ENCODE results near the gene SRBD1. TPM values are rescaled to one million over a fixed set of nuclear protein-coding genes. Genes with fewer than 3 reads are reported as not detected.

The SRBD1 gene
- polyA plus RNA-seq, 3 donors: 5.8 to 9.2 (median 7.0) TPM

- Histone ChIP-seq H3K36me3 (replicated peaks in 1 of 2; ENCODE audit: control insufficient read depth in 1 of 2, insufficient read depth in 2 of 2, low read length in 2 of 2) (peaks cover 51 to 86% of the 10 kb centered on the region in 2 donors), H4K20me1 (ENCODE audit: insufficient read depth, low read length) (no peaks in the 10 kb centered on the region), H3K4me2 (replicated peaks; ENCODE audit: extremely low read depth, low read length, poor library complexity, severe bottlenecking) (no peak overlapping the region), H3K27me3 (ENCODE audit: control insufficient read depth in 2 of 2, insufficient read depth in 2 of 2, low read length in 2 of 2) (no peaks in the 10 kb centered on the region), H3K79me2 (ENCODE audit: insufficient read depth, low read length) (no peaks in the 10 kb centered on the region), H3K4me3 (replicated peaks in 1 of 3; ENCODE audit: low read depth in 2 of 3, low read length in 3 of 3) (no peak overlapping the region), H2AFZ (ENCODE audit: insufficient read depth, low read depth, low read length, poor library complexity, severe bottlenecking) (no peak overlapping the region), H3K4me1 (ENCODE audit: control insufficient read depth in 1 of 2, insufficient read depth in 2 of 2, low read length in 2 of 2) (no peaks in the 10 kb centered on the region), H3K9ac (ENCODE audit: insufficient read depth, low read length, poor library complexity, severe bottlenecking) (no peak overlapping the region), H3K27ac (ENCODE audit: low read depth in 1 of 2, low read length in 2 of 2) (no peak overlapping the region), H3K9me3 (replicated peaks in 1 of 2; ENCODE audit: control insufficient read depth in 1 of 2, insufficient read depth in 1 of 2, low read length in 2 of 2) (peaks cover 16 to 25% of the 10 kb centered on the region in 2 donors)
- Mint-ChIP-seq H3K4me3 (no peak overlapping the region), H3K4me1 (peaks cover 9% of the 10 kb centered on the region), H3K27me3 (ENCODE audit: low read depth in 3 of 3) (no peaks in the 10 kb centered on the region), H3K9me3 (peaks cover 8 to 27% (median 18%) of the 10 kb centered on the region in 7 donors), H3K27ac (peak overlapping the region in 4 of 7 donors; percentile 3 to 38 (median 6)), H3K36me3 (peaks cover 64 to 81% of the 10 kb centered on the region in 2 donors)
- intact Hi-C loops (cut with micrococcal nuclease): no loop called here
- no peak for TF ChIP-seq CTCF (IDR thresholded peaks at IDR 0.05)
- DNase-seq: peak; percentile 6 to 28 (median 11)
Measured at GRCh38 chr2:45545943-45546342, 65.1 kb downstream of the SRBD1 start.

GRCh38 chr2:45543257-45543656, 67.8 kb downstream of the SRBD1 start:
- Histone ChIP-seq H3K27ac (ENCODE audit: low read depth in 1 of 2, low read length in 2 of 2) (no peak overlapping the region), H2AFZ (ENCODE audit: insufficient read depth, low read depth, low read length, poor library complexity, severe bottlenecking) (no peak overlapping the region), H3K4me1 (ENCODE audit: control insufficient read depth in 1 of 2, insufficient read depth in 2 of 2, low read length in 2 of 2) (no peaks in the 10 kb centered on the region), H3K9ac (ENCODE audit: insufficient read depth, low read length, poor library complexity, severe bottlenecking) (no peak overlapping the region), H4K20me1 (ENCODE audit: insufficient read depth, low read length) (no peaks in the 10 kb centered on the region), H3K4me3 (replicated peaks in 1 of 3; ENCODE audit: low read depth in 2 of 3, low read length in 3 of 3) (no peak overlapping the region), H3K36me3 (replicated peaks in 1 of 2; ENCODE audit: control insufficient read depth in 1 of 2, insufficient read depth in 2 of 2, low read length in 2 of 2) (peaks cover 62 to 89% of the 10 kb centered on the region in 2 donors), H3K4me2 (replicated peaks; ENCODE audit: extremely low read depth, low read length, poor library complexity, severe bottlenecking) (no peak overlapping the region), H3K27me3 (ENCODE audit: control insufficient read depth in 2 of 2, insufficient read depth in 2 of 2, low read length in 2 of 2) (no peaks in the 10 kb centered on the region), H3K79me2 (ENCODE audit: insufficient read depth, low read length) (no peaks in the 10 kb centered on the region), H3K9me3 (replicated peaks in 1 of 2; ENCODE audit: control insufficient read depth in 1 of 2, insufficient read depth in 1 of 2, low read length in 2 of 2) (peaks cover 19 to 28% of the 10 kb centered on the region in 2 donors)
- Mint-ChIP-seq H3K27me3 (ENCODE audit: low read depth in 3 of 3) (no peaks in the 10 kb centered on the region), H3K9me3 (peaks cover 8 to 32% (median 19%) of the 10 kb centered on the region in 7 donors), H3K36me3 (peaks cover 67 to 82% of the 10 kb centered on the region in 2 donors), H3K27ac (no peak overlapping the region), H3K4me1 (peaks cover 9% of the 10 kb centered on the region), H3K4me3 (no peak overlapping the region)
- 100% methylated on average over 1 of the region's 1 CpG for WGBS (ENCODE audit: insufficient coverage)
- no peak for TF ChIP-seq CTCF (IDR thresholded peaks at IDR 0.05)
- no peak for DNase-seq
- intact Hi-C loops (cut with micrococcal nuclease): no loop called here
